ENCODE results near the gene BRDT. TPM values are rescaled to one million over a fixed set of nuclear protein-coding genes. Genes with fewer than 3 reads are reported as not detected.

The BRDT gene
- total and polyA plus RNA-seq, 2 donors (not counting 3 experiments of a cell fraction or from before 2014, with no cell fraction given): not detected

GRCh38 chr1:91980663-91981062 lies 31.5 kb downstream of the BRDT start:
- no peaks in the 10 kb centered on the region for H3K9me1 ChIP-seq (replicated peaks; ENCODE audit: control insufficient read depth, extremely low read depth, insufficient read depth, low read length)
- no peaks in the 10 kb centered on the region for H3K79me2 ChIP-seq (ENCODE audit: control insufficient read depth, insufficient read depth, low read length)
- no peaks in the 10 kb centered on the region for H4K20me1 ChIP-seq (replicated peaks; ENCODE audit: control insufficient read depth, extremely low read depth, insufficient read depth, low read length)
- BruUV-seq (replicated peaks): no TSS peak
- FAIRE-seq (no peak), DNase-seq (ENCODE audit: low read depth, low spot score) (no peak)
- CTCF ChIA-PET: interaction anchor here (0.6 to 1.9 kb wide), 5 partner anchors 9 to 33 kb away, joined by 3 to 7 read pairs (median 6); no protein-coding TSS in a partner anchor
- no peaks in the 10 kb centered on the region for H3K4me1 ChIP-seq (ENCODE audit: control insufficient read depth, extremely low read depth, insufficient read depth, low read length)
- H3K9ac ChIP-seq (replicated peaks; ENCODE audit: extremely low read depth, insufficient read depth, low read length): no peak overlapping the region
- dilution Hi-C loops (cut with MboI; ENCODE audit: extremely low pct_ligation_motif_present, low sequenced_read_pairs) (no loop called here), intact Hi-C loops (cut with micrococcal nuclease) (no loop called here)
- no peaks in the 10 kb centered on the region for H3K36me3 ChIP-seq (ENCODE audit: control insufficient read depth in 2 of 2, extremely low read depth in 1 of 2, insufficient read depth in 2 of 2, low read length in 2 of 2)
- POLR2A ChIA-PET: no interaction called here
- TF ChIP-seq POLR2A (IDR thresholded peaks at IDR 0.05; ENCODE audit: low read depth, low read length) (no peak), JUN (IDR thresholded peaks at IDR 0.05; ENCODE audit: borderline replicate concordance, insufficient read depth, insufficient read length, low read depth) (no peak), FOS (IDR thresholded peaks at IDR 0.05; ENCODE audit: borderline replicate concordance, insufficient read depth, low read length) (no peak), CTCF (IDR thresholded peaks at IDR 0.05; ENCODE audit: extremely low read depth in 1 of 2, insufficient read depth in 1 of 2, low read depth in 1 of 2, low read length in 2 of 2) (no peak), POLR2AphosphoS5 (IDR thresholded peaks at IDR 0.05; ENCODE audit: insufficient read depth, low read depth, low read length) (no peak)
- H3K27ac ChIP-seq (ENCODE audit: insufficient read depth, low read depth, low read length): no peak overlapping the region
- H2AFZ ChIP-seq (ENCODE audit: low read depth, low read length): no peak overlapping the region
- H3K27me3 ChIP-seq (ENCODE audit: control insufficient read depth in 2 of 2, insufficient read depth in 2 of 2, low read length in 2 of 2): peaks cover 0 to 4% of the 10 kb centered on the region in 2 experiments
- H3K4me2 ChIP-seq (ENCODE audit: insufficient read depth, low read length): no peak overlapping the region
- no peaks in the 10 kb centered on the region for H3K9me3 ChIP-seq (replicated peaks; ENCODE audit: control insufficient read depth, insufficient read depth, low read length)
- H3K4me3 ChIP-seq (replicated peaks in 1 of 3; ENCODE audit: insufficient read depth in 1 of 3, low read depth in 1 of 3, low read length in 3 of 3): no peak overlapping the region

GRCh38 chr1:91981996-91982609 lies 32.9 kb downstream of the BRDT start:
- no peak overlapping the region for H3K27ac ChIP-seq (ENCODE audit: insufficient read depth, low read depth, low read length)
- no peaks in the 10 kb centered on the region for H4K20me1 ChIP-seq (replicated peaks; ENCODE audit: control insufficient read depth, extremely low read depth, insufficient read depth, low read length)
- no TSS peak for BruUV-seq (replicated peaks)
- no peak overlapping the region for H3K4me2 ChIP-seq (ENCODE audit: insufficient read depth, low read length)
- H3K36me3 ChIP-seq (ENCODE audit: control insufficient read depth in 2 of 2, extremely low read depth in 1 of 2, insufficient read depth in 2 of 2, low read length in 2 of 2): no peaks in the 10 kb centered on the region
- H3K9me3 ChIP-seq (replicated peaks; ENCODE audit: control insufficient read depth, insufficient read depth, low read length): no peaks in the 10 kb centered on the region
- H3K9me1 ChIP-seq (replicated peaks; ENCODE audit: control insufficient read depth, extremely low read depth, insufficient read depth, low read length): no peaks in the 10 kb centered on the region
- FAIRE-seq (no peak), DNase-seq (ENCODE audit: low read depth, low spot score) (no peak)
- no peak overlapping the region for H3K9ac ChIP-seq (replicated peaks; ENCODE audit: extremely low read depth, insufficient read depth, low read length)
- POLR2A ChIA-PET: no interaction called here
- TF ChIP-seq POLR2AphosphoS5 (IDR thresholded peaks at IDR 0.05; ENCODE audit: insufficient read depth, low read depth, low read length) (no peak), MYC (IDR thresholded peaks at IDR 0.05; ENCODE audit: low read depth, low read length) (no peak)
- H3K4me1 ChIP-seq (ENCODE audit: control insufficient read depth, extremely low read depth, insufficient read depth, low read length): no peaks in the 10 kb centered on the region
- no peaks in the 10 kb centered on the region for H3K79me2 ChIP-seq (ENCODE audit: control insufficient read depth, insufficient read depth, low read length)
- no peaks in the 10 kb centered on the region for H3K27me3 ChIP-seq (ENCODE audit: control insufficient read depth in 2 of 2, insufficient read depth in 2 of 2, low read length in 2 of 2)
- no peak overlapping the region for H3K4me3 ChIP-seq (replicated peaks in 1 of 3; ENCODE audit: insufficient read depth in 1 of 3, low read depth in 1 of 3, low read length in 3 of 3)
- H2AFZ ChIP-seq (ENCODE audit: low read depth, low read length): no peak overlapping the region
- dilution Hi-C loops (cut with MboI; ENCODE audit: extremely low pct_ligation_motif_present, low sequenced_read_pairs): no loop called here
- intact Hi-C loops (cut with micrococcal nuclease): no loop called here
- CTCF ChIA-PET: interaction anchor here (1.8 to 1.9 kb wide), 2 partner anchors 10 kb away, joined by 6 to 7 read pairs; no protein-coding TSS in a partner anchor

All from endothelial cell of umbilical vein (primary cell).